COLO829 (cell line): Measurements from ENCODE around the gene CRIM1.

Experiments
- DNase-seq: peaks from one replicate; pipeline ENCODE4 v3.0.0; 2012; ENCODE audit warnings: low spot score

The CRIM1 gene

DNA sequence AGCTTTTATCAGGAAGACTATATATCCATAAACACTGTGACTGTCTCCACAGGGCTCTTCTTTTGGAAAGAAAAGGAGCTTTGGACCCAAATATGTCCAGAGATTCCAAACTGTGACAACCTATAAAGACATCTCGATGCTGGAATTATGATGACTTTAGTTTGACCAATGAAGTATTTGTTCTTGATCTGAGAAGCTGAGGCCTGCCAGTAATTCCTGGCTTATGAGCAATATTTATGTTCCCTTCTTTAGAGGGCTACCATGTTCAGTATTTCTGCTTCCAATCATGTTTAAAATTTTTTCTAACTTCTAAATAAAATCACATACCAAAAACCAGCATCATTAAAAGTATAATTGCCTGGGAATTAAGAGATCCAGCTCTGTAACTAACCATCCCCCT is 201.3 kb downstream of the CRIM1 start:
- no peak for DNase-seq

- no peak for DNase-seq
Observed at GRCh38 chr2:36559221-36559942, 203.8 kb downstream of the CRIM1 start.

DNA sequence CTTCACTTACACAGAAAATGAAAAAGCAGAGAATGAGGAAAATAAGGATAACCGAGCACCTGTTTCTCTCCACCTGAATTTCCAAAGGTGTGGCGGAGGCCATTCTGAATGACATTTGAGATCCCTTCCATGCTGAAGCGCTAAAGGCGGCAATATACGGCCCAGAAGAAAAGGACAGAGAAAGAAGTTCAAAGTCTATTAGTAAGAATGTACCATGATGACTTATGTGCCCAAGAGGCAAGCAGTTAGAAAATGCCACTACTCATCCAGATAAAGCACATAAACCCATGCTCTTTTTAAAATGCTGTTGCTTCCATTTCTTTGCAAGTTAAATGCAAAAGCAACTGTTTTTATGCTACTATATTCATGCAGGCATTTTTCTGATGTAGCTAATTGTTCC is 205.1 kb downstream of the CRIM1 start:
- no peak for DNase-seq

DNA sequence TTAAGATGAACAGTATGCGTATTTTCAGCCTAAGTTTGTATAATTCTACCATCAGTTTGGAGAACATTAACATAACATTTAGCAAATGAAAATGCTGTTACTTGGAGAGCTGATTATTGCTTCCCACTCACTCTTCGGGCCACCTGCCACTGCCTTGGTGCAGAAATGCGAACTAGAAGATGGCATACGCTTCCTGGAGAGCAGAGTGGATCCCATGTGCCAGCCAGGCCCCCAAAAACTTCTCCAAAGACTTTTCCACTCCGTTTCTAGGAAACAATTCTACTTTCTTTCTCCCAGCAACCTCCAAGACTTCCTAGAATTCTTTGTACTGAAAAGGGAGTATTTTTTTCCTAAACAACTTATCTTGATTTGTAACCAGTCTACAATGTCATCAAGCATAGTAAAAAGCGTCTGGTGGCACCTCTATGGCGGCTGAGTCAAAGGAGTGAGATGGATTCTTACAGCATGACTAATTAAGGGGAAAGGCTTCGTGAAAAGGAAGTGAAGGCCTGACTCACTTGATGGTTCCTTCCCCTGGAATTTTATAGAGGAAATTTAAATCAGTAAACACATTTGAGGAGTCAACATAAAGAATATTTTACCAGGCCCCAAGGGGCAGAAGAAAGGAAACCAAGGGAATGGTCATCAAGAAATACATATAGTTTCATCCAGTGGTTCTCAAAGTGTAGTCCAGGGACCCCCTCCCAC is 205.8 kb downstream of the CRIM1 start:
- DNase-seq = peak; percentile 78

DNA sequence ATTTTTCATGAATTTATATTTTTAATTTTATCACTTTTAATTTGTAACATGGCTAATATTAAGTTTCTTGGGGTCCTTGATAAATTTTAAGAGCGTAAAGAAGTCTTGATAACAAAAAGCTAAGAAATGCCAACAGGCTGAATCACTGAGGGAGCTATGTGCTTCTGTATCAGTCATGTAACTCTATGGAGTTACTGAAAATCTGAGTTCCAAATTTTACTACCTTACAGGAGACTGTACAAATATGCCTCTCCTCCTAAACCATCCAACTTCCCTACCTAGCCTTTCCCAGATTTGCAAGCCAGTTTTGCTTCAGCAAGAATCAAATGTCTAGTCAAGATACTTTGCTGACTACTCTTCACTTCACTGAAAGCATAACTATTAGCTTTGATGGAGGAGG is 206.7 kb downstream of the CRIM1 start:
- DNase-seq = no peak

- no peak for DNase-seq
Observed at GRCh38 chr2:36562973-36563532, 207.5 kb downstream of the CRIM1 start.

- DNase-seq = no peak
Observed at GRCh38 chr2:36564377-36564930, 208.9 kb downstream of the CRIM1 start.

DNA sequence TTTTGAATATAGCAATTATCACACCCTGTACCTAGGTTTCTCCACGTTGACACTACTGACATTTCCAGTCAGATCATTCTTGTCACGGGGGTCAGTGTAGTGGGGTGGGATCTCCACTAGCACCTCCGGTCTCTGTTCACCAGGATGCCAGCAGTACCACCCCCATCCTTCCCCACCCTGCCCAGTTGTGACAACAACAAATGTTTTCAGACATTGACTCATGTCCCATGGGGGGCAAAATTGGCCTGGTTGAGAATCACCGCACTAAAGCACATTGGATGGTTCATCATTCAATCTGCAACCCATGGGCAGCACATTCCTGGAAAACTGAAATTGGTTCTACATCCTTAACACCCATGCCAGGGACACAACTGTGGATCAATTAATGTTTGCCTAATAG is 210.1 kb downstream of the CRIM1 start:
- DNase-seq = no peak

DNA sequence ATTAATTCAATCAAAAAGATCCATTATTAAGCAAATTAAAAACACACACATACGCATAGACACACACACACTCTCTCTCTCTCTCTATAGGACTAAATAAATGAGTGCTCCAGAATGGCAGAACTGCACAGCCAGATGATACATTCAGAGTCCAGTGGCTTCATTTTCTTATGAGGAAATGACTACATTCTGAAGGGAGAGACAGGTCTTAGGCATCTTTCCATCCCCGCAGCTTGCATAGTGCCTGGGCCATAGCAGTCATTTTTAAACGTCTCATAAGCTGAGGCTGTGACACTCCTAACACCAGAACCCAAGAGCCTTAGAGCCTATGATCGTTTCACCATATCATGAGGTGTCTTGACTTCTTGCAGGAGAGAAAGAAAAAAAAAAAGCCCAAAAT is 211.3 kb downstream of the CRIM1 start:
- DNase-seq = no peak

DNA sequence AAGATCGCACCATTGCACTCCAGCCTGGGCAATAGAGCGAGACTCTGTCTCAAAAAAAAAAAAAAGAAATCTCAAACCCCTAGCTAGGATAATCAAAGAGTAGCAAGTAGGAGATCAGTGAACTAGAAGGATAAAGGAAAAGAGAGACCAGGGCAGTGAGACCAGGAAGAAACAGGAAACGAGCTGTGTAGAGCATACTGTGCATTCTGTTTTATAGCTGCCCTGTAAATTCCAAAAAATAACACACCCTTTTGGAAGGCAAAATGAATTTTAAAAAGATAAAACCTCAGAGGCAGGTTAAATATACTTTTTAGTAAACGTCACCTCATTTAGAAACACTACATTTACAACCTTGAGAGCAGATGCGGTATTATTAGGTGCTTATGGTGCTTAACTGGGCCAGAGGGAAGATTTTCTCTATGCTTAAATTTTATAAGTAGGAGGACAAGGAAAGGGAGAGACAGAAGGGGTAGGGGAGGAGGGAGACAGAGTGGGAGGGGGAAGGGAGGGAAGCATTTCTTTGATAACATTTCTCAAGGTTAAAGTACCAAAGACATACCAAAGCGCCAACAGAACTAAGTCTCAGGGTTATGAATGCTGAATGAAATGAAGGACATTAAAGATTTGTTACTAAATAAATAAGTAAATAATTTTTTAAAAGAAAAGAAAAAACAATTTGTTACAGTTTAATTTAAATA is 212.3 kb downstream of the CRIM1 start:
- no peak for DNase-seq

GRCh38 chr2:36568516-36569246 is 213.1 kb downstream of the CRIM1 start:
- DNase-seq = no peak

DNA sequence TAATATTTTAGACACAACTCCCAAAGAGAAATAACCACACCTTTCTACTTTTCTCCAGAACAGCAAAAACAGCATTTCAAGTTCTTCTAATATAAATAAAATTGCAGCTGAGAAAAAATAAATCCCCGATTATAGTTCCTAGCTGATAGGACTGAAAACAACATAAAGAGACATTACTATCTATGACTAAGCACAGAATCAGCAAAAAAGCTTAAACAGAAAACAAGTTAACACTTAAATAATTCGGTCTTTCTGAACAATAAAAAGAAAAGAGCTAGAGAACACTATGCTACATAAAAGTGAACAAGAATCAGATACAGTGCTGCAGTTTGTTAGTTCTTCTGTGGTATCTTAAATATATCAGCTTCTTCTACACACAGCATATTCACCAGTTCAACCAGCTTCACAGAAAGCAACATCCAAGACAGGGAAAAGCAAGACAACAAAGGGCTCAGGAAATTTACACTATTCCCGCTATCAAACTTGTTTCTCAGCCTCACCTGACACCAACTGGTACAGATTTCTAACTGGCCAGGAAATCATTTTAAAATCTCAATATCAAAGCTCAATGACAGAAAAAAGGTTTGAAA is 213.8 kb downstream of the CRIM1 start:
- no peak for DNase-seq

DNA sequence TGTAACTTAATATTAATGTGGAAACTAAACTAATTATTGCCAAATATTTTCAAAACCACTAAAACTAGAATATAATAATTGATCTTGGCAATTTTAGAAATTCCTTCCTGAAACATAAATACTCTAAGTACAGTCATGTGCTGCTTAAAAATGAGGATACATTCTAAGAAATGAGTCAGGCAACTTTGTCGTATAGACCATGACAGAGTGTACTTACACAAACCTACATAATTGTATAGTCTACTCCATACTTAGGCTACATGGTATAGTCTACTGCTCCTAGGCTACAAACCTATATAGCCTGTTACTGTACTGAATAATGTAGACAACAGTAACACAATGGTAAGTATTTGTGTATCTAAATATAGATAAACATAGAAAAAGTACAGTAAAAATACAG is 214.8 kb downstream of the CRIM1 start:
- DNase-seq = no peak

GRCh38 chr2:36572054-36572718 is 216.6 kb downstream of the CRIM1 start:
- no peak for DNase-seq

- no peak for DNase-seq
Observed at GRCh38 chr2:36572719-36573059, 217.1 kb downstream of the CRIM1 start.

- no peak for DNase-seq
Observed at GRCh38 chr2:36573165-36573564, 217.6 kb downstream of the CRIM1 start.

- DNase-seq = no peak
Observed at GRCh38 chr2:36574560-36574959, 219.0 kb downstream of the CRIM1 start.

GRCh38 chr2:36577884-36578283 is 222.3 kb downstream of the CRIM1 start:
- no peak for DNase-seq

DNA sequence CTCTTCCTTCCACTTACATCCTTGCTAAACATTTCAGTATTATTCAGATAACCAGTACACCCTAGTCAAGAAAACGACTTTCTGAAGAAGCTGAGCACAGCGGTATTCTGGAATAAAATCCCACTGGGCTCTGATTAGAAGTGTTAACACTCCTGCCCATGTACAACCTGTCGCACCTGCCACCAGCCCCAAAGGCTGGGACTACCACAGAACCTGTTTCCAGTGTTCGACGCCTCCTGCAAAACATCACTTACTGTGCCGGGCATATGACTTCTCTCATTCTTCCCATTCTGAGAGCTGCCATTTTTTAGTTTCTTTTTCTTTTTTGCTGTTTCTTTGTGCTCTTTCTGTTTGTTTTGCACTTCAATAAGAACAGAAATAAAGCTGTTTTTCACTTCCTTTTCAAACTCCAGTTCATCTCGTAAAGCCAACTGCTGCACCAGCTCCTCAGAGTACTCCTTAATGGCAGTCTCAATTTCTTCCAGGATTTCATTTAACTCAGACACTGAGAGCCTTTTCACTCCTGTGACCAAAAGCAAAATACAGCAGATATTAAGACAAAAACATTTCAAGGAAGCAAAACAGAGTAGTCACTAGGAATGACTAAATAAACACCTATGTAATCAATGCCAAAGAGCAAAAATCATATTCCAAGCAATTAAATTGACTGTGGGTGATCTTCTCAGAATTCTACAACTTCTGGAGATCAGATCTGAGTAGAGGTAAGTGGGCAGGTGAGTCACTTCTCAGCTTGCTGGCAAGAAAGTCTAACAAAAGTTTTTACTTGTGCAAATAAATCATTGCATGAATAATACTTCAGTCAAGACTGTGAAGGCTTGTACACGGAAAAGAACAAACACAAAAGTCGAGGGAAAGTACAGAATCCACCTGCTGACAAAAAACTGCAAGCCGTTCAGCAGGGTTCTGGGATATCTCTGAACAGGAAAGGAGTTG is 223.0 kb downstream of the CRIM1 start:
- no peak for DNase-seq

DNA sequence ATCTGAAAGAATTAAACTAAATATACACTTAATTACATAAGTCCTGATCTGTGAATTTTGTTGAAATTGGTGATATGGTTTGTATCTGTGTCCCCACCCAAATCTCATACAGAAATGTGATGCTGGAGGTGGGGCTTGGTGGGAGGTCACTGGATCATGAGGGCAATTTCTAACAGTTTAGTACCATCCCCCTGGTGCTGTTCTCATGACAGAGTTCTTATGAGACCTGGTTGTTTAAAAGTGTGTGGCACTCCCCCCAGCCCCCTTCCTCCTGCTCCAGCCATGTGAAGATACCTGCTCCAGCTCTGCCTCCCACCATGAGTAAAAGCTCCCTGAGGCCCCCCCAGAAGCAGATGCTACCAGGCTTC is 223.7 kb downstream of the CRIM1 start:
- no peak for DNase-seq
